WTC11 (cell line): Measurements from ENCODE around the gene PASD1. TPM values are rescaled to one million over a fixed set of nuclear protein-coding genes. Genes with fewer than 3 reads are reported as not detected.

ENCODE experiments used
- ATAC-seq: fragments of 200-7000 bp; cut with Tn5 transposase; 2 replicates; pipeline ENCODE4 v1.10.0; 2021; ENCODE audit warnings: mild to moderate bottlenecking, moderate library complexity
- CTCF ChIA-PET: fragments of 300-600 bp; sonication (Branson Sonifier 250); formaldehyde crosslinking; loops from one replicate; lab custom pipeline; 2021; ENCODE audit warnings: antibody characterized with exemption; lab: Charles Lee
- POLR2A ChIA-PET: fragments of 350-600 bp; sonication (Branson Sonifier 250); formaldehyde crosslinking; loops from one replicate; lab custom pipeline; 2021; ENCODE audit warnings: antibody characterized with exemption; lab: Charles Lee
- DNase-seq: peaks from one replicate; pipeline ENCODE4 v3.0.0; 2021; ENCODE audit warnings: low spot score
- H3K27ac Mint-ChIP-seq: 2 replicates; pipeline ENCODE4 v1.8.0; 2021; ENCODE audit warnings: mixed read lengths
- H3K27me3 Mint-ChIP-seq: 2 replicates; pipeline ENCODE4 v1.8.0; 2021; ENCODE audit warnings: low read depth, mild to moderate bottlenecking, moderate library complexity, mixed read lengths
- H3K36me3 Mint-ChIP-seq: 2 replicates; pipeline ENCODE4 v1.8.0; 2021; ENCODE audit warnings: mixed read lengths
- H3K4me1 Mint-ChIP-seq: 2 replicates; pipeline ENCODE4 v1.8.0; 2022; ENCODE audit warnings: mixed read lengths
- H3K4me3 Mint-ChIP-seq: 2 replicates; pipeline ENCODE4 v1.8.0; 2021; ENCODE audit warnings: mild to moderate bottlenecking, moderate library complexity, mixed read lengths
- H3K9me3 Mint-ChIP-seq: 2 replicates; pipeline ENCODE4 v1.8.0; 2021; ENCODE audit warnings: mixed read lengths
- CREB1 ChIP-seq: sonication (generic); formaldehyde crosslinking; IDR thresholded peaks from 2 replicates; pipeline ENCODE4 v1.8.0; 2023; ENCODE audit warnings: mild to moderate bottlenecking, missing genetic modification reagents
- CREM ChIP-seq: sonication (generic); formaldehyde crosslinking; IDR thresholded peaks from 2 replicates; pipeline ENCODE4 v1.8.1; 2022; ENCODE audit warnings: mild to moderate bottlenecking, missing genetic modification reagents, moderate library complexity
- ELF4 ChIP-seq: sonication (generic); formaldehyde crosslinking; IDR thresholded peaks from 2 replicates; pipeline ENCODE4 v1.8.1; 2022; ENCODE audit warnings: low read depth, mild to moderate bottlenecking, moderate library complexity, missing genetic modification reagents
- EMX1 ChIP-seq: fragments of 250-450 bp; sonication (Bioruptor Pico); IDR thresholded peaks from 2 replicates; pipeline ENCODE4 v1.8.0; 2021; ENCODE audit warnings: mild to moderate bottlenecking
- KAT7 ChIP-seq: sonication (generic); formaldehyde crosslinking; IDR thresholded peaks from 2 replicates; pipeline ENCODE4 v1.8.1; 2023; ENCODE audit warnings: missing genetic modification reagents, mild to moderate bottlenecking, borderline replicate concordance
- NR2C2 ChIP-seq: sonication (generic); formaldehyde crosslinking; IDR thresholded peaks from 2 replicates; pipeline ENCODE4 v1.8.0; 2022; ENCODE audit warnings: mild to moderate bottlenecking, missing genetic modification reagents
- SOX15 ChIP-seq: fragments of 250-450 bp; sonication (Bioruptor Pico); IDR thresholded peaks from 2 replicates; pipeline ENCODE4 v1.9.0; 2021; ENCODE audit warnings: mild to moderate bottlenecking
- TEAD1 ChIP-seq: sonication (generic); formaldehyde crosslinking; IDR thresholded peaks from 2 replicates; pipeline ENCODE4 v1.8.0; 2022; ENCODE audit warnings: mild to moderate bottlenecking, missing genetic modification reagents
- TEAD4 ChIP-seq: sonication (generic); formaldehyde crosslinking; IDR thresholded peaks from 2 replicates; pipeline ENCODE4 v1.8.0; 2022; ENCODE audit warnings: mild to moderate bottlenecking, missing genetic modification reagents
- total RNA-seq: library from RNA; stranded (reverse); gene quantifications from 3 replicates; pipeline ENCODE4 v1.2.3, GENCODE V29; 2021
- TF ChIP-seq, protein P1 (sequence below): sonication (generic); formaldehyde crosslinking; IDR thresholded peaks from 2 replicates; pipeline ENCODE4 v1.8.1; 2023; ENCODE audit warnings: mild to moderate bottlenecking, missing genetic modification reagents
- TF ChIP-seq, protein P2 (sequence below): fragments of 250-450 bp; sonication (Bioruptor Pico); IDR thresholded peaks from 2 replicates; pipeline ENCODE4 v1.9.0; 2021; ENCODE audit warnings: moderate library complexity, mild to moderate bottlenecking, inconsistent platforms, borderline replicate concordance
- TF ChIP-seq, protein P3 (sequence below): fragments of 250-450 bp; sonication (Bioruptor Pico); IDR thresholded peaks from 2 replicates; pipeline ENCODE4 v1.8.0; 2021; ENCODE audit warnings: mild to moderate bottlenecking
- TF ChIP-seq, protein P4 (sequence below): fragments of 250-450 bp; sonication (Bioruptor Pico); conservative IDR thresholded peaks from 2 replicates; pipeline ENCODE4 v1.9.0; 2021; ENCODE audit warnings: mild to moderate bottlenecking
- TF ChIP-seq, protein P5 (sequence below): sonication (generic); formaldehyde crosslinking; conservative IDR thresholded peaks from 2 replicates; pipeline ENCODE4 v1.8.1; 2023; ENCODE audit warnings: mild to moderate bottlenecking, low read depth, missing genetic modification reagents, moderate library complexity
- TF ChIP-seq, protein P6 (sequence below): sonication (generic); formaldehyde crosslinking; IDR thresholded peaks from 2 replicates; pipeline ENCODE4 v1.8.1; 2023; ENCODE audit warnings: mild to moderate bottlenecking, moderate library complexity, missing genetic modification reagents
- TF ChIP-seq, protein P7 (sequence below): fragments of 250-450 bp; sonication (Bioruptor Pico); IDR thresholded peaks from 2 replicates; pipeline ENCODE4 v2.1.2; 2022; ENCODE audit warnings: mild to moderate bottlenecking, moderate library complexity

PASD1 gene
- total RNA-seq, 1 experiment from 2014 or later = not detected

DNA sequence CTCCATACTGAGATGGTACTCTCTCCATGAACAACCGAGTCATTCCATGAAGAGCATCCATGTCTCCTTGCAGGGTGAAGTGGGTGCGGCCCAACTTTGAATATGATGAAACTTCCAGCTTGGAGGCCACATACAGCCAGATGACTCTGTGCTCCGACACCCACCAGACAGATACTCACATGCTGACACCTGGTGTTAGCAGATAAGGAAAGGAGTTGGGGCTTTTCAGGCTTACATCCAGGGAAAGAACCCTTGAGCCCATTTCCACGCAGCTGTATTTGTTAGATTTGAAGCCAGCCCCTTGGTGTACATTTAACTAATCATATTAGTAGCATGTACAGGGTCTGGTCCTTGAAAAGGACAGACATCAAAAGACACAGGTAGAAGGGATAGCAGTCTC, 69.7 kb downstream of the PASD1 start:
- Mint-ChIP-seq H3K9me3 (no peaks in the 10 kb centered on the region), H3K27me3 (no peaks in the 10 kb centered on the region), H3K4me1 (peaks cover 5% of the 10 kb centered on the region; the same call in 1 of the 2 replicates), H3K27ac (no peak overlapping the region), H3K4me3 (no peak overlapping the region), H3K36me3 (no peaks in the 10 kb centered on the region)
- ChIA-PET POLR2A (no interaction called here), CTCF (no interaction called here)
- DNase-seq (no peak), ATAC-seq (no peak)
- TF ChIP-seq EMX1 (CRISPR knock-in tag) (no peak), ELF4 (no peak), CREM (CRISPR knock-in tag) (no peak), TEAD4 (CRISPR knock-in tag) (no peak), NR2C2 (CRISPR knock-in tag) (no peak), CREB1 (no peak), KAT7 (CRISPR knock-in tag) (no peak)
- TF ChIP-seq, protein P1, sequence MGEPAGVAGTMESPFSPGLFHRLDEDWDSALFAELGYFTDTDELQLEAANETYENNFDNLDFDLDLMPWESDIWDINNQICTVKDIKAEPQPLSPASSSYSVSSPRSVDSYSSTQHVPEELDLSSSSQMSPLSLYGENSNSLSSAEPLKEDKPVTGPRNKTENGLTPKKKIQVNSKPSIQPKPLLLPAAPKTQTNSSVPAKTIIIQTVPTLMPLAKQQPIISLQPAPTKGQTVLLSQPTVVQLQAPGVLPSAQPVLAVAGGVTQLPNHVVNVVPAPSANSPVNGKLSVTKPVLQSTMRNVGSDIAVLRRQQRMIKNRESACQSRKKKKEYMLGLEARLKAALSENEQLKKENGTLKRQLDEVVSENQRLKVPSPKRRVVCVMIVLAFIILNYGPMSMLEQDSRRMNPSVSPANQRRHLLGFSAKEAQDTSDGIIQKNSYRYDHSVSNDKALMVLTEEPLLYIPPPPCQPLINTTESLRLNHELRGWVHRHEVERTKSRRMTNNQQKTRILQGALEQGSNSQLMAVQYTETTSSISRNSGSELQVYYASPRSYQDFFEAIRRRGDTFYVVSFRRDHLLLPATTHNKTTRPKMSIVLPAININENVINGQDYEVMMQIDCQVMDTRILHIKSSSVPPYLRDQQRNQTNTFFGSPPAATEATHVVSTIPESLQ (CRISPR knock-in tag) = no peak
- TF ChIP-seq, protein P2, sequence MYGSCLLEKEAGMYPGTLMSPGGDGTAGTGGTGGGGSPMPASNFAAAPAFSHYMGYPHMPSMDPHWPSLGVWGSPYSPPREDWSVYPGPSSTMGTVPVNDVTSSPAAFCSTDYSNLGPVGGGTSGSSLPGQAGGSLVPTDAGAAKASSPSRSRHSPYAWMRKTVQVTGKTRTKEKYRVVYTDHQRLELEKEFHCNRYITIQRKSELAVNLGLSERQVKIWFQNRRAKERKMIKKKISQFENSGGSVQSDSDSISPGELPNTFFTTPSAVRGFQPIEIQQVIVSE (CRISPR knock-in tag) = no peak
- TF ChIP-seq, protein P3, sequence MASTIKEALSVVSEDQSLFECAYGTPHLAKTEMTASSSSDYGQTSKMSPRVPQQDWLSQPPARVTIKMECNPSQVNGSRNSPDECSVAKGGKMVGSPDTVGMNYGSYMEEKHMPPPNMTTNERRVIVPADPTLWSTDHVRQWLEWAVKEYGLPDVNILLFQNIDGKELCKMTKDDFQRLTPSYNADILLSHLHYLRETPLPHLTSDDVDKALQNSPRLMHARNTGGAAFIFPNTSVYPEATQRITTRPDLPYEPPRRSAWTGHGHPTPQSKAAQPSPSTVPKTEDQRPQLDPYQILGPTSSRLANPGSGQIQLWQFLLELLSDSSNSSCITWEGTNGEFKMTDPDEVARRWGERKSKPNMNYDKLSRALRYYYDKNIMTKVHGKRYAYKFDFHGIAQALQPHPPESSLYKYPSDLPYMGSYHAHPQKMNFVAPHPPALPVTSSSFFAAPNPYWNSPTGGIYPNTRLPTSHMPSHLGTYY = no peak
- TF ChIP-seq, protein P4, sequence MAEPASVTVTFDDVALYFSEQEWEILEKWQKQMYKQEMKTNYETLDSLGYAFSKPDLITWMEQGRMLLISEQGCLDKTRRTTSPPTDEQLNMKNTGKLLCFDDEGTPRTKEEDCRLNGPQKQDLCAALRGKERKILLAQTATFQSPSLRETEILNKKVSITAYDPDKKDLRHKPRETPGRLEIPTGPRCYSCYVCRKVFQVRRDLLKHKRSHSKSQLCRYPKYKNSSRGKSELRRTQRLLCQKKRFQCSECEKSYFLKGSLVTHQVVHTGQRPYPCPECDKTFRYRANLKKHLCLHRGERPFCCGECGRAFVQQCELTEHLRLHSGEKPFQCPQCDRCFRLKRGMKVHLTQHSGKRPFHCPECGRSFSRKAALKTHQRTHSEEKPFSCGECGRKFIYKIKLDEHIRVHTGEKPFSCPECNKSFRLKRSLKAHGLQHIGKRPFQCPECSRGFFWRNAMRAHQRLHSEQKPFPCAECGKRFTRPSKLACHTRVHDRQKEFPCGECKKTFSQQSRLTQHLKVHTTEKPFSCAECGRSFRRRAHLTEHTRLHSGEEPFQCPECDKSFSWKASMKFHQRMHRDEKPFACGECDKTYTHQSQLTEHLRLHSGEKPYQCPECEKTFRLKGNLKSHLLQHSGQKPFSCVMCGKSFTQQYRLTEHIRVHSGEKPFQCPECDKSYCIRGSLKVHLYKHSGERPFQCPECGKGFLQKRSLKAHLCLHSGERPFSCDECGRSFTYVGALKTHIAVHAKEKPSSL = no peak
- TF ChIP-seq, protein P5, sequence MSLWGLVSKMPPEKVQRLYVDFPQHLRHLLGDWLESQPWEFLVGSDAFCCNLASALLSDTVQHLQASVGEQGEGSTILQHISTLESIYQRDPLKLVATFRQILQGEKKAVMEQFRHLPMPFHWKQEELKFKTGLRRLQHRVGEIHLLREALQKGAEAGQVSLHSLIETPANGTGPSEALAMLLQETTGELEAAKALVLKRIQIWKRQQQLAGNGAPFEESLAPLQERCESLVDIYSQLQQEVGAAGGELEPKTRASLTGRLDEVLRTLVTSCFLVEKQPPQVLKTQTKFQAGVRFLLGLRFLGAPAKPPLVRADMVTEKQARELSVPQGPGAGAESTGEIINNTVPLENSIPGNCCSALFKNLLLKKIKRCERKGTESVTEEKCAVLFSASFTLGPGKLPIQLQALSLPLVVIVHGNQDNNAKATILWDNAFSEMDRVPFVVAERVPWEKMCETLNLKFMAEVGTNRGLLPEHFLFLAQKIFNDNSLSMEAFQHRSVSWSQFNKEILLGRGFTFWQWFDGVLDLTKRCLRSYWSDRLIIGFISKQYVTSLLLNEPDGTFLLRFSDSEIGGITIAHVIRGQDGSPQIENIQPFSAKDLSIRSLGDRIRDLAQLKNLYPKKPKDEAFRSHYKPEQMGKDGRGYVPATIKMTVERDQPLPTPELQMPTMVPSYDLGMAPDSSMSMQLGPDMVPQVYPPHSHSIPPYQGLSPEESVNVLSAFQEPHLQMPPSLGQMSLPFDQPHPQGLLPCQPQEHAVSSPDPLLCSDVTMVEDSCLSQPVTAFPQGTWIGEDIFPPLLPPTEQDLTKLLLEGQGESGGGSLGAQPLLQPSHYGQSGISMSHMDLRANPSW (CRISPR knock-in tag) = no peak
- TF ChIP-seq, protein P6, sequence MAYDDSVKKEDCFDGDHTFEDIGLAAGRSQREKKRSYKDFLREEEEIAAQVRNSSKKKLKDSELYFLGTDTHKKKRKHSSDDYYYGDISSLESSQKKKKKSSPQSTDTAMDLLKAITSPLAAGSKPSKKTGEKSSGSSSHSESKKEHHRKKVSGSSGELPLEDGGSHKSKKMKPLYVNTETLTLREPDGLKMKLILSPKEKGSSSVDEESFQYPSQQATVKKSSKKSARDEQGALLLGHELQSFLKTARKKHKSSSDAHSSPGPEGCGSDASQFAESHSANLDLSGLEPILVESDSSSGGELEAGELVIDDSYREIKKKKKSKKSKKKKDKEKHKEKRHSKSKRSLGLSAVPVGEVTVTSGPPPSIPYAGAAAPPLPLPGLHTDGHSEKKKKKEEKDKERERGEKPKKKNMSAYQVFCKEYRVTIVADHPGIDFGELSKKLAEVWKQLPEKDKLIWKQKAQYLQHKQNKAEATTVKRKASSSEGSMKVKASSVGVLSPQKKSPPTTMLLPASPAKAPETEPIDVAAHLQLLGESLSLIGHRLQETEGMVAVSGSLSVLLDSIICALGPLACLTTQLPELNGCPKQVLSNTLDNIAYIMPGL (CRISPR knock-in tag) = no peak

DNA sequence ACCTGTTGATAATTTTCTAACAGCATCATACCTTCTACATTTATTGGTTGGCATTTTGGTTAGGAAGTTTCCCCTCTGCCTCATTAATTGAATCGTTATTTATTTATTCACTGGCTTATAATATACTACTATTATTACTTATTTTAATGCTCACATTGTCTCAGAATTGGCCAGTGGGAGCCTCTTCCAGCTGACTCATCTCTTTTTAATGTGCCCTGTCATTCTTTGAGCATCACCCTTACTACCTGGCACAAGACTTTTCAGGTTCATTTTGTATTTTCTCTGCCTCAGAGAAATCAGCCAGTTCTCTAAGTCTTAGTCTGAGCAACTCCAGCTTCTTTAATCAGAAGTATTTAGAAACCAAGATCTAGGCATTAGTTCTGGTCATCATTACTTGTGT, 71.5 kb downstream of the PASD1 start:
- Mint-ChIP-seq H3K27ac (no peak overlapping the region), H3K9me3 (no peaks in the 10 kb centered on the region), H3K4me1 (peaks cover 5% of the 10 kb centered on the region; the same call in 1 of the 2 replicates), H3K4me3 (no peak overlapping the region), H3K36me3 (no peaks in the 10 kb centered on the region), H3K27me3 (no peaks in the 10 kb centered on the region)
- ATAC-seq (no peak), DNase-seq (no peak)
- POLR2A ChIA-PET = no interaction called here
- no peak for TF ChIP-seq TEAD1
- no peak for TF ChIP-seq SOX15 (CRISPR knock-in tag)
- TF ChIP-seq, protein P7, sequence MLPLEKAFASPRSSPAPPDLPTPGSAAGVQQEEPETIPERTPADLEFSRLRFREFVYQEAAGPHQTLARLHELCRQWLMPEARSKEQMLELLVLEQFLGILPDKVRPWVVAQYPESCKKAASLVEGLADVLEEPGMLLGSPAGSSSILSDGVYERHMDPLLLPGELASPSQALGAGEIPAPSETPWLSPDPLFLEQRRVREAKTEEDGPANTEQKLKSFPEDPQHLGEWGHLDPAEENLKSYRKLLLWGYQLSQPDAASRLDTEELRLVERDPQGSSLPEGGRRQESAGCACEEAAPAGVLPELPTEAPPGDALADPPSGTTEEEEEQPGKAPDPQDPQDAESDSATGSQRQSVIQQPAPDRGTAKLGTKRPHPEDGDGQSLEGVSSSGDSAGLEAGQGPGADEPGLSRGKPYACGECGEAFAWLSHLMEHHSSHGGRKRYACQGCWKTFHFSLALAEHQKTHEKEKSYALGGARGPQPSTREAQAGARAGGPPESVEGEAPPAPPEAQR (CRISPR knock-in tag) = no peak
- CTCF ChIA-PET = no interaction called here
